Right lobe of liver (tissue), 4 donors: ENCODE measurements around the gene RPS6KC1.

Experiments used
- POLR2A ChIP-seq: fragments of 450-650 bp; IDR thresholded peaks from one replicate; pipeline ENCODE4 v1.6.1; 2017; ENCODE audit warnings: antibody characterized with exemption, mild to moderate bottlenecking
- TF ChIP-seq, protein P1 (sequence below), 4 donors: fragments of 200-600 bp in 3 of 4; fragments of 450-650 bp in 1 of 4; IDR thresholded peaks; one replicate each; pipeline versions ENCODE4 v1.5.1 to v1.8.0; 2016 to 2022; ENCODE audit warnings: antibody characterized with exemption in 4 of 4, mild to moderate bottlenecking in 2 of 4
- donor health status: DM: no; HTN: no; CAD: no.
- donor health status: DM: no; HTN: no; CAD: no.
- donor health status: DM: no; HTN: yes; CAD: no.

DNA sequence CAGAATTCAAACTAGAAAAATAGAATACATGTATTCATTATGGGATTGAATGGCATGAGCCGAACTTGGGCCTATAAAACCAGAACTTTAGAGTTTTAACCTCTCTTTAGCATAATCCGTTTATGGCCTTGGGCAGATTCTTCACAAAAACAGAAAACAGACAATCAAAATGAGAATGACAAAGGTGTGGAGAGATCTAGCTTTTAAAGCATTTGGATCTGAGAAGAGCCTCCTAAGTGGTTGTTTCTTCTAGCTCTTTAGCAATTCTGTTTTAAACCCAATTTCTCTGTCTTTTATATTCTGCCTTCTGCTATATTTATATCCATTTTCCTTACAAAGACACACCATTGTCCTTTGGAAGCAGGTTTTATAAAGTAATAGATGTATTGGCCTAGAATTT, 160.2 kb downstream of the RPS6KC1 start:
- TF ChIP-seq, protein P1, sequence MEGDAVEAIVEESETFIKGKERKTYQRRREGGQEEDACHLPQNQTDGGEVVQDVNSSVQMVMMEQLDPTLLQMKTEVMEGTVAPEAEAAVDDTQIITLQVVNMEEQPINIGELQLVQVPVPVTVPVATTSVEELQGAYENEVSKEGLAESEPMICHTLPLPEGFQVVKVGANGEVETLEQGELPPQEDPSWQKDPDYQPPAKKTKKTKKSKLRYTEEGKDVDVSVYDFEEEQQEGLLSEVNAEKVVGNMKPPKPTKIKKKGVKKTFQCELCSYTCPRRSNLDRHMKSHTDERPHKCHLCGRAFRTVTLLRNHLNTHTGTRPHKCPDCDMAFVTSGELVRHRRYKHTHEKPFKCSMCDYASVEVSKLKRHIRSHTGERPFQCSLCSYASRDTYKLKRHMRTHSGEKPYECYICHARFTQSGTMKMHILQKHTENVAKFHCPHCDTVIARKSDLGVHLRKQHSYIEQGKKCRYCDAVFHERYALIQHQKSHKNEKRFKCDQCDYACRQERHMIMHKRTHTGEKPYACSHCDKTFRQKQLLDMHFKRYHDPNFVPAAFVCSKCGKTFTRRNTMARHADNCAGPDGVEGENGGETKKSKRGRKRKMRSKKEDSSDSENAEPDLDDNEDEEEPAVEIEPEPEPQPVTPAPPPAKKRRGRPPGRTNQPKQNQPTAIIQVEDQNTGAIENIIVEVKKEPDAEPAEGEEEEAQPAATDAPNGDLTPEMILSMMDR (IDR thresholded peaks at IDR 0.05), result no peak
- no peak for TF ChIP-seq POLR2A
